ENCODE measurements around the gene DDAH1. TPM values are rescaled to one million over a fixed set of nuclear protein-coding genes. Genes with fewer than 3 reads are reported as not detected.
A peak's percentile ranks its signal among the peaks of the same experiment; 100 is the strongest.

The DDAH1 gene
- total RNA-seq, 1 experiment from 2014 or later = 7.9 TPM

- POLR2A ChIA-PET = interaction anchor here (0.6 to 12.8 kb wide), 48 partner anchors 8 to 1148 kb away, joined by 3 to 271 read pairs (median 4); partner anchors contain the start of genes C1orf52, CCN1, CLCA2 and DDAH1
- no peaks in the 10 kb centered on the region for H3K9me3 Mint-ChIP-seq (ENCODE audit: unreplicated experiment)
These were observed 188.6 kb downstream of the DDAH1 start, which contains the start of gene BCL10 for GRCh38 chr1:85276215-85276977. BCL10 (minus strand) TSS chr1:85276632; CDS start chr1:85276352, 280 bp downstream.

GRCh38 chr1:85275701-85276214 is 189.2 kb downstream of the DDAH1 start:
- H3K9me3 Mint-ChIP-seq (ENCODE audit: unreplicated experiment) = no peaks in the 10 kb centered on the region
- H3K27me3 Mint-ChIP-seq (ENCODE audit: insufficient read depth, unreplicated experiment) = no peaks in the 10 kb centered on the region
- intact Hi-C loops (cut with micrococcal nuclease) = loop anchor here (1.0 kb wide), 1 partner anchor 16 kb away; the partner anchor contains the start of gene C1orf52
- DNase-seq (ENCODE audit: unreplicated experiment) = no peak
- TF ChIP-seq CTCF (IDR thresholded peaks at IDR 0.05; ENCODE audit: unreplicated experiment) = no peak
- ChIA-PET POLR2A (interaction anchor here (0.6 to 12.8 kb wide), 31 partner anchors 8 to 1148 kb away, joined by 3 to 271 read pairs (median 5); partner anchors contain the start of genes C1orf52, CCN1, CLCA2 and DDAH1), CTCF (interaction anchor here (0.9 to 4.0 kb wide), 6 partner anchors 13 to 306 kb away, joined by 3 to 42 read pairs (median 6); partner anchors contain the start of gene C1orf52)
- peak overlapping the region; percentile 85 for H3K27ac Mint-ChIP-seq (ENCODE audit: low read depth, unreplicated experiment)
- no TSS peak for BruUV-seq (replicated peaks)
- peaks cover 11% of the 10 kb centered on the region for H3K36me3 Mint-ChIP-seq (ENCODE audit: insufficient read depth, unreplicated experiment)
- H3K4me3 Mint-ChIP-seq (ENCODE audit: unreplicated experiment) = peak overlapping the region; percentile 77
- H3K4me1 Mint-ChIP-seq (ENCODE audit: insufficient read depth, unreplicated experiment) = peaks cover 41% of the 10 kb centered on the region

More at GRCh38 chr1:85276215-85276977, 188.6 kb downstream of the DDAH1 start, which contains the start of gene BCL10:
- Mint-ChIP-seq H3K4me3 (ENCODE audit: unreplicated experiment) (peak within 1 kb of the TSS; percentile 77), H3K36me3 (ENCODE audit: insufficient read depth, unreplicated experiment) (peaks cover 11% of the 10 kb centered on the region), H3K27me3 (ENCODE audit: insufficient read depth, unreplicated experiment) (no peaks in the 10 kb centered on the region), H3K4me1 (ENCODE audit: insufficient read depth, unreplicated experiment) (peaks cover 40% of the 10 kb centered on the region), H3K27ac (ENCODE audit: low read depth, unreplicated experiment) (peak within 1 kb of the TSS; percentile 85)
- peak; percentile 98 for DNase-seq (ENCODE audit: unreplicated experiment)
- TF ChIP-seq CTCF (IDR thresholded peaks at IDR 0.05; ENCODE audit: unreplicated experiment) = no peak
- CTCF ChIA-PET = interaction anchor here (0.7 to 4.0 kb wide), 10 partner anchors 9 to 305 kb away, joined by 4 to 42 read pairs (median 6); partner anchors contain the start of gene C1orf52
- BruUV-seq (replicated peaks) = no TSS peak
- intact Hi-C loops (cut with micrococcal nuclease) = no loop called here

GRCh38 chr1:85274969-85275453 is 189.9 kb downstream of the DDAH1 start:
- Mint-ChIP-seq H3K27me3 (ENCODE audit: insufficient read depth, unreplicated experiment) (no peaks in the 10 kb centered on the region), H3K36me3 (ENCODE audit: insufficient read depth, unreplicated experiment) (peaks cover 17% of the 10 kb centered on the region), H3K4me1 (ENCODE audit: insufficient read depth, unreplicated experiment) (peaks cover 38% of the 10 kb centered on the region), H3K9me3 (ENCODE audit: unreplicated experiment) (no peaks in the 10 kb centered on the region), H3K4me3 (ENCODE audit: unreplicated experiment) (peak overlapping the region; percentile 77), H3K27ac (ENCODE audit: low read depth, unreplicated experiment) (peak overlapping the region; percentile 85)
- no peak for TF ChIP-seq CTCF (IDR thresholded peaks at IDR 0.05; ENCODE audit: unreplicated experiment)
- peak; percentile 78 for DNase-seq (ENCODE audit: unreplicated experiment)
- CTCF ChIA-PET = interaction anchor here (0.9 to 4.0 kb wide), 4 partner anchors 12 to 297 kb away, joined by 3 to 42 read pairs (median 6); partner anchors contain the start of gene C1orf52
- no TSS peak for BruUV-seq (replicated peaks)
- intact Hi-C loops (cut with micrococcal nuclease) = loop anchor here (1.0 kb wide), 1 partner anchor 16 kb away; the partner anchor contains the start of gene C1orf52
- POLR2A ChIA-PET = interaction anchor here (0.8 to 12.8 kb wide), 14 partner anchors 7 to 1149 kb away, joined by 3 to 271 read pairs (median 8); partner anchors contain the start of genes C1orf52, CCN1, CLCA2 and DDAH1
